Trophoblast cell (in vitro differentiated cells and primary cell): ENCODE results near the gene APP.

Experiments
- DNase-seq, 2 donors: peaks; one replicate each; pipeline ENCODE4 v3.0.0-alpha.2; 2016
- H2AFZ ChIP-seq: 2 replicates; pipeline ENCODE4 v1.6.1; 2013; ENCODE audit warnings: low read length, moderate library complexity, mild to moderate bottlenecking; ENCODE audit not compliant: insufficient read depth, poor library complexity
- H2AK5ac ChIP-seq: 2 replicates; pipeline ENCODE4 v1.6.1; 2013; ENCODE audit warnings: mild to moderate bottlenecking, low read length
- H2BK120ac ChIP-seq: 2 replicates; pipeline ENCODE4 v1.6.1; 2013; ENCODE audit warnings: low read length, mild to moderate bottlenecking, moderate library complexity; ENCODE audit not compliant: insufficient read depth, poor library complexity
- H2BK12ac ChIP-seq: 2 replicates; pipeline ENCODE4 v1.6.1; 2013; ENCODE audit warnings: mild to moderate bottlenecking, low read length, moderate library complexity
- H2BK5ac ChIP-seq: 2 replicates; pipeline ENCODE4 v1.6.1; 2013; ENCODE audit warnings: low read length, low read depth, moderate library complexity, mild to moderate bottlenecking; ENCODE audit not compliant: poor library complexity
- H3K14ac ChIP-seq: 2 replicates; pipeline ENCODE4 v1.6.1; 2013; ENCODE audit warnings: mild to moderate bottlenecking, low read length
- H3K18ac ChIP-seq: 2 replicates; pipeline ENCODE4 v1.6.1; 2013; ENCODE audit warnings: mild to moderate bottlenecking, low read length
- H3K23ac ChIP-seq: 2 replicates; pipeline ENCODE4 v1.6.1; 2013; ENCODE audit warnings: low read length
- H3K27ac ChIP-seq: 2 replicates; pipeline ENCODE4 v1.5.1; 2013; ENCODE audit warnings: low read depth, mild to moderate bottlenecking, inconsistent platforms, low read length, moderate library complexity
- H3K27me3 ChIP-seq: 2 replicates; pipeline ENCODE4 v1.6.1; 2013; ENCODE audit warnings: inconsistent platforms, mild to moderate bottlenecking, low read length, moderate library complexity; ENCODE audit not compliant: insufficient read depth
- H3K36me3 ChIP-seq, 2 experiments: 1 replicate in 1 of 2; 2 replicates in 1 of 2; pipeline ENCODE4 v1.6.1; 2013; ENCODE audit warnings: low read length in 2 of 2, mild to moderate bottlenecking in 2 of 2, moderate library complexity in 1 of 2; ENCODE audit not compliant: insufficient read depth in 2 of 2, control insufficient read depth in 1 of 2
- H3K4ac ChIP-seq: 2 replicates; pipeline ENCODE4 v1.6.1; 2013; ENCODE audit warnings: low read depth, mild to moderate bottlenecking, low read length, moderate library complexity
- H3K4me1 ChIP-seq, 2 experiments: 1 replicate in 1 of 2; 2 replicates in 1 of 2; pipeline ENCODE4 v1.6.1; 2013; ENCODE audit warnings: low read length in 2 of 2, mild to moderate bottlenecking in 2 of 2, moderate library complexity in 1 of 2; ENCODE audit not compliant: insufficient read depth in 2 of 2, control insufficient read depth in 1 of 2
- H3K4me2 ChIP-seq: 2 replicates; pipeline ENCODE4 v1.6.1; 2013; ENCODE audit warnings: inconsistent platforms, mild to moderate bottlenecking, low read length, moderate library complexity
- H3K4me3 ChIP-seq: 2 replicates; pipeline ENCODE4 v1.5.1; 2013; ENCODE audit warnings: mild to moderate bottlenecking, low read depth, low read length, inconsistent platforms
- H3K79me1 ChIP-seq: one replicate; pipeline ENCODE4 v1.6.1; 2013; ENCODE audit warnings: low read length
- H3K79me2 ChIP-seq: 2 replicates; pipeline ENCODE4 v1.6.1; 2013; ENCODE audit warnings: low read length, mild to moderate bottlenecking; ENCODE audit not compliant: control insufficient read depth, insufficient read depth, poor library complexity
- H3K9ac ChIP-seq: 2 replicates; pipeline ENCODE4 v1.6.1; 2013; ENCODE audit warnings: mild to moderate bottlenecking, low read length
- H3K9me3 ChIP-seq: 2 replicates; pipeline ENCODE4 v1.6.1; 2013; ENCODE audit warnings: low read depth, mild to moderate bottlenecking, control low read depth, inconsistent platforms, low read length; ENCODE audit not compliant: insufficient read depth
- H4K12ac ChIP-seq: 2 replicates; pipeline ENCODE4 v1.6.1; 2013; ENCODE audit warnings: low read depth, mild to moderate bottlenecking, low read length, moderate library complexity
- H4K8ac ChIP-seq: 2 replicates; pipeline ENCODE4 v1.6.1; 2013; ENCODE audit warnings: low read depth, mild to moderate bottlenecking, low read length, moderate library complexity
- H4K91ac ChIP-seq: one replicate; pipeline ENCODE4 v1.6.1; 2013; ENCODE audit warnings: low read depth, mild to moderate bottlenecking, low read length, moderate library complexity
- WGBS: extraction: QIAGEN DNeasy Blood & Tissue Kit; methylation state at CpG from one replicate; pipeline ENCODE4 v1.1.7; 2013; ENCODE audit warnings: missing lambda C conversion rate; ENCODE audit not compliant: insufficient read length, insufficient coverage; ENCODE audit errors: extremely low coverage; 5-methylcytosine and 5-hydroxymethylcytosine counted together

APP gene

GRCh38 chr21:26117972-26118367 lies 52.6 kb downstream of the APP start:
- Histone ChIP-seq H3K4me2 (no peak overlapping the region), H3K27me3 (no peaks in the 10 kb centered on the region), H3K4ac (no peak overlapping the region), H3K9me3 (no peaks in the 10 kb centered on the region), H3K4me3 (no peak overlapping the region), H2BK12ac (no peak overlapping the region), H3K9ac (no peak overlapping the region), H3K79me2 (peaks cover 6% of the 10 kb centered on the region), H3K36me3 (no peaks in the 10 kb centered on the region), H3K23ac (no peak overlapping the region), H4K12ac (no peak overlapping the region), H2BK5ac (no peak overlapping the region), H2BK120ac (no peak overlapping the region), H2AK5ac (no peak overlapping the region), H3K27ac (peak overlapping the region; percentile 85), H3K79me1 (peaks cover 11% of the 10 kb centered on the region), H3K4me1 (peaks cover 6 to 19% of the 10 kb centered on the region in 2 experiments), H3K14ac (no peak overlapping the region), H4K8ac (no peak overlapping the region), H2AFZ (no peak overlapping the region), H3K18ac (no peak overlapping the region), H4K91ac (no peak overlapping the region)
- no peak for DNase-seq
- no CpG with 5 or more reads among the region's 3 CpGs for WGBS

GRCh38 chr21:26117324-26117971 lies 53.1 kb downstream of the APP start:
- Histone ChIP-seq H3K18ac (no peak overlapping the region), H2BK12ac (no peak overlapping the region), H3K4ac (no peak overlapping the region), H2AK5ac (no peak overlapping the region), H3K4me1 (peaks cover 6 to 19% of the 10 kb centered on the region in 2 experiments), H3K9me3 (no peaks in the 10 kb centered on the region), H3K27me3 (no peaks in the 10 kb centered on the region), H3K79me2 (peaks cover 6% of the 10 kb centered on the region), H4K12ac (no peak overlapping the region), H3K14ac (no peak overlapping the region), H3K36me3 (no peaks in the 10 kb centered on the region), H4K8ac (no peak overlapping the region), H3K79me1 (peaks cover 11% of the 10 kb centered on the region), H2BK5ac (peak overlapping the region; percentile 57), H4K91ac (no peak overlapping the region), H3K9ac (no peak overlapping the region), H3K4me3 (no peak overlapping the region), H3K4me2 (no peak overlapping the region), H3K27ac (peak overlapping the region; percentile 92), H2BK120ac (peak overlapping the region; percentile 58), H2AFZ (no peak overlapping the region), H3K23ac (no peak overlapping the region)
- DNase-seq, result peak in 1 of 2 donors; percentile 27
- no CpG with 5 or more reads among the region's 5 CpGs for WGBS

- Histone ChIP-seq H3K4me3 (no peak overlapping the region), H4K8ac (peak overlapping the region; percentile 7), H3K4me2 (peak overlapping the region; percentile 44), H2BK12ac (peak overlapping the region; percentile 13), H3K9ac (no peak overlapping the region), H3K4me1 (peaks cover 6 to 21% of the 10 kb centered on the region in 2 experiments), H3K18ac (peak overlapping the region; percentile 65), H3K27me3 (no peaks in the 10 kb centered on the region), H3K36me3 (peaks cover 0 to 1% of the 10 kb centered on the region in 2 experiments), H3K79me1 (peaks cover 11% of the 10 kb centered on the region), H3K79me2 (peaks cover 6% of the 10 kb centered on the region), H2AK5ac (peak overlapping the region; percentile 79), H2BK5ac (peak overlapping the region; percentile 82), H2BK120ac (peak overlapping the region; percentile 63), H3K9me3 (no peaks in the 10 kb centered on the region), H4K12ac (no peak overlapping the region), H4K91ac (peak overlapping the region; percentile 66), H3K14ac (peak overlapping the region; percentile 61), H2AFZ (no peak overlapping the region), H3K4ac (no peak overlapping the region), H3K23ac (no peak overlapping the region), H3K27ac (peak overlapping the region; percentile 92)
- DNase-seq, result peak; percentile 60 to 87
- WGBS, result no CpG with 5 or more reads among the region's 5 CpGs
These were observed 54.0 kb downstream of the APP start for GRCh38 chr21:26116456-26117011.

GRCh38 chr21:26115899-26116298 lies 54.7 kb downstream of the APP start:
- H2BK120ac ChIP-seq, result no peak overlapping the region
- H3K36me3 ChIP-seq, result peaks cover 0 to 3% of the 10 kb centered on the region in 2 experiments
- no peak overlapping the region for H2BK12ac ChIP-seq
- no peak overlapping the region for H3K14ac ChIP-seq
- H2BK5ac ChIP-seq, result no peak overlapping the region
- H3K4me3 ChIP-seq, result no peak overlapping the region
- peaks cover 5% of the 10 kb centered on the region for H3K79me2 ChIP-seq
- no peaks in the 10 kb centered on the region for H3K9me3 ChIP-seq
- H2AFZ ChIP-seq, result no peak overlapping the region
- no peak overlapping the region for H4K8ac ChIP-seq
- H3K4me1 ChIP-seq, result peaks cover 5 to 22% of the 10 kb centered on the region in 2 experiments
- H3K4me2 ChIP-seq, result no peak overlapping the region
- peak in 1 of 2 donors; percentile 27 for DNase-seq
- H3K9ac ChIP-seq, result no peak overlapping the region
- no peaks in the 10 kb centered on the region for H3K27me3 ChIP-seq
- WGBS, result no CpG with 5 or more reads among the region's 2 CpGs
- H4K91ac ChIP-seq, result no peak overlapping the region
- no peak overlapping the region for H3K4ac ChIP-seq
- H3K79me1 ChIP-seq, result peaks cover 14% of the 10 kb centered on the region
- H3K27ac ChIP-seq, result peak overlapping the region; percentile 92
- H3K23ac ChIP-seq, result no peak overlapping the region
- no peak overlapping the region for H2AK5ac ChIP-seq
- H3K18ac ChIP-seq, result no peak overlapping the region
- no peak overlapping the region for H4K12ac ChIP-seq
